B cell (primary cell): ENCODE results near the gene BPIFA3. TPM values are rescaled to one million over a fixed set of nuclear protein-coding genes. Genes with fewer than 3 reads are reported as not detected.

Source experiments
- ATAC-seq: fragments of 200-7000 bp; cut with Tn5 transposase; one replicate; pipeline ENCODE4 v1.10.0; 2021; ENCODE audit warnings: low read depth, mild to moderate bottlenecking, moderate number of reproducible peaks, moderate library complexity
- CTCF ChIA-PET: fragments of 350-600 bp; sonication (Branson Sonifier 250); formaldehyde crosslinking; loops from one replicate; lab custom pipeline; 2021; ENCODE audit warnings: antibody characterized with exemption, inconsistent platforms; lab: Charles Lee
- POLR2A ChIA-PET: fragments of 350-600 bp; sonication (Branson Sonifier 250); formaldehyde crosslinking; loops from one replicate; lab custom pipeline; 2021; ENCODE audit warnings: antibody characterized with exemption; lab: Charles Lee
- DNase-seq: peaks from one replicate; pipeline ENCODE4 v3.0.0; 2013
- H2AFZ ChIP-seq: 2 replicates; pipeline ENCODE4 v1.6.1; 2012; ENCODE audit warnings: mild to moderate bottlenecking, low read depth, low read length; ENCODE audit not compliant: insufficient read depth, poor library complexity, severe bottlenecking
- H3K27ac ChIP-seq, 2 donors: 1 replicate in 1 of 2; 2 replicates in 1 of 2; pipeline ENCODE4 v1.5.1; 2012 to 2013; ENCODE audit warnings: low read length in 2 of 2, mild to moderate bottlenecking in 2 of 2, moderate library complexity in 1 of 2
- H3K27me3 ChIP-seq, 4 experiments: fragments of 200-600 bp in 1 of 4; sonication (generic) in 1 of 4; replicated peaks in 1 of 4; 1 replicate in 2 of 4; 2 replicates in 2 of 4; pipeline versions ENCODE4 v1.6.1 to v1.7.0; 2013 to 2016; ENCODE audit warnings: low read length in 3 of 4, mild to moderate bottlenecking in 2 of 4, mixed read lengths in 1 of 4, moderate library complexity in 1 of 4; ENCODE audit not compliant: insufficient read depth in 4 of 4, control insufficient read depth in 3 of 4; ENCODE audit errors: control extremely low read depth in 1 of 4
- H3K36me3 ChIP-seq, 2 experiments: replicated peaks in 1 of 2; 1 replicate in 1 of 2; 2 replicates in 1 of 2; pipeline versions ENCODE4 v1.6.1 to v1.7.1; 2013; ENCODE audit warnings: low read length in 1 of 2; ENCODE audit not compliant: insufficient read depth in 2 of 2, control insufficient read depth in 1 of 2; ENCODE audit errors: control extremely low read depth in 1 of 2, extremely low read depth in 1 of 2
- H3K4me1 ChIP-seq, 2 donors: fragments of 200-600 bp in 1 of 2; sonication (generic) in 1 of 2; 1 replicate in 1 of 2; 2 replicates in 1 of 2; pipeline versions ENCODE4 v1.5.1 to v1.6.1; 2013 to 2017; ENCODE audit warnings: low read length in 2 of 2; ENCODE audit not compliant: control insufficient read depth in 2 of 2, insufficient read depth in 2 of 2
- H3K4me2 ChIP-seq: replicated peaks from 2 replicates; pipeline ENCODE3; 2012; ENCODE audit warnings: mild to moderate bottlenecking, low read depth, low read length; ENCODE audit not compliant: poor library complexity, severe bottlenecking
- H3K4me3 ChIP-seq, 5 experiments: fragments of 200-600 bp in 1 of 5; sonication (generic) in 1 of 5; 1 replicate in 3 of 5; 2 replicates in 2 of 5; pipeline versions ENCODE4 v1.5.1 to v1.7.0; 2011 to 2016; ENCODE audit warnings: low read length in 4 of 5, mild to moderate bottlenecking in 4 of 5, low read depth in 2 of 5, control low read depth in 1 of 5, moderate library complexity in 1 of 5; ENCODE audit not compliant: insufficient read depth in 1 of 5; ENCODE audit errors: control extremely low read depth in 1 of 5, extremely low read depth in 1 of 5
- H3K79me2 ChIP-seq: fragments of 200-600 bp; sonication (generic); one replicate; pipeline ENCODE4 v1.6.0; 2016; ENCODE audit warnings: low read length; ENCODE audit not compliant: control insufficient read depth, insufficient read depth
- H3K9ac ChIP-seq: fragments of 200-600 bp; sonication (generic); 2 replicates; pipeline ENCODE4 v1.6.1; 2017; ENCODE audit warnings: mild to moderate bottlenecking, low read length, moderate library complexity
- H3K9me3 ChIP-seq, 3 donors: one replicate each; pipeline versions ENCODE4 v1.6.1 to v1.7.1; 2013; ENCODE audit warnings: low read length in 2 of 3; ENCODE audit not compliant: control insufficient read depth in 2 of 3, insufficient read depth in 1 of 3; ENCODE audit errors: control extremely low read depth in 1 of 3
- H4K20me1 ChIP-seq: 2 replicates; pipeline ENCODE4 v1.6.0; 2012; ENCODE audit warnings: mild to moderate bottlenecking, low read length; ENCODE audit not compliant: insufficient read depth, control insufficient read depth, poor library complexity, severe bottlenecking
- H3K27ac Mint-ChIP-seq: one replicate; pipeline ENCODE4 v1.8.0; 2021; ENCODE audit warnings: mixed read lengths
- H3K27me3 Mint-ChIP-seq: one replicate; pipeline ENCODE4 v1.8.0; 2021; ENCODE audit warnings: mixed read lengths
- H3K4me1 Mint-ChIP-seq: one replicate; pipeline ENCODE4 v1.8.0; 2021; ENCODE audit warnings: mixed read lengths
- H3K4me3 Mint-ChIP-seq: one replicate; pipeline ENCODE4 v1.8.0; 2021; ENCODE audit warnings: mixed read lengths
- H3K9me3 Mint-ChIP-seq: one replicate; pipeline ENCODE4 v1.8.0; 2022; ENCODE audit warnings: mixed read lengths; ENCODE audit not compliant: insufficient read depth
- EZH2 ChIP-seq: IDR thresholded peaks from 2 replicates; pipeline ENCODE4 v1.6.1; 2012; ENCODE audit warnings: borderline replicate concordance, low read depth, mild to moderate bottlenecking, moderate library complexity, low read length; ENCODE audit not compliant: insufficient read depth, poor library complexity, severe bottlenecking
- WGBS: methylation state at CpG from one replicate; pipeline ENCODE4 v1.1.5; 2013; ENCODE audit warnings: missing lambda C conversion rate; ENCODE audit not compliant: insufficient coverage; 5-methylcytosine and 5-hydroxymethylcytosine counted together
- intact Hi-C: fragments of 100-400 bp; cut with micrococcal nuclease; formaldehyde crosslinking; loops from one replicate; pipeline ENCODE4 v1.10.0; 2022
- polyA plus RNA-seq: library from polyadenylated mRNA; depleted of rRNA; stranded (reverse); fragments of >200 nt; gene quantifications from 2 replicates; pipeline ENCODE4 v1.2.3, GENCODE V29; 2012
- total RNA-seq, 2 donors: library from RNA; stranded (reverse); fragments of 120-200 nt in 1 of 2; gene quantifications; 1 replicate in 1 of 2; 2 replicates in 1 of 2; pipeline versions ENCODE4 v1.2.3 to v1.2.4, GENCODE V29; 2013 to 2022
- TF ChIP-seq, protein P1 (sequence below): fragments of 200-600 bp; IDR thresholded peaks from one replicate; pipeline ENCODE4 v1.8.0; 2022; ENCODE audit warnings: antibody characterized with exemption, mild to moderate bottlenecking

BPIFA3 gene
- total and polyA plus RNA-seq, 2 donors (not counting 1 experiment from before 2014, with no cell fraction given), result not detected

- no peaks in the 10 kb centered on the region for H4K20me1 ChIP-seq
- ChIA-PET CTCF (no interaction called here), POLR2A (no interaction called here)
- TF ChIP-seq EZH2, result no peak
- TF ChIP-seq, protein P1, sequence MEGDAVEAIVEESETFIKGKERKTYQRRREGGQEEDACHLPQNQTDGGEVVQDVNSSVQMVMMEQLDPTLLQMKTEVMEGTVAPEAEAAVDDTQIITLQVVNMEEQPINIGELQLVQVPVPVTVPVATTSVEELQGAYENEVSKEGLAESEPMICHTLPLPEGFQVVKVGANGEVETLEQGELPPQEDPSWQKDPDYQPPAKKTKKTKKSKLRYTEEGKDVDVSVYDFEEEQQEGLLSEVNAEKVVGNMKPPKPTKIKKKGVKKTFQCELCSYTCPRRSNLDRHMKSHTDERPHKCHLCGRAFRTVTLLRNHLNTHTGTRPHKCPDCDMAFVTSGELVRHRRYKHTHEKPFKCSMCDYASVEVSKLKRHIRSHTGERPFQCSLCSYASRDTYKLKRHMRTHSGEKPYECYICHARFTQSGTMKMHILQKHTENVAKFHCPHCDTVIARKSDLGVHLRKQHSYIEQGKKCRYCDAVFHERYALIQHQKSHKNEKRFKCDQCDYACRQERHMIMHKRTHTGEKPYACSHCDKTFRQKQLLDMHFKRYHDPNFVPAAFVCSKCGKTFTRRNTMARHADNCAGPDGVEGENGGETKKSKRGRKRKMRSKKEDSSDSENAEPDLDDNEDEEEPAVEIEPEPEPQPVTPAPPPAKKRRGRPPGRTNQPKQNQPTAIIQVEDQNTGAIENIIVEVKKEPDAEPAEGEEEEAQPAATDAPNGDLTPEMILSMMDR, result no peak
- H3K9me3 ChIP-seq, result peaks cover 0 to 9% (median 0%) of the 10 kb centered on the region in 3 donors
- intact Hi-C loops, result no loop called here
- H3K4me1 ChIP-seq, result no peaks in the 10 kb centered on the region
- DNase-seq (no peak), ATAC-seq (no peak)
- Mint-ChIP-seq H3K4me1 (no peaks in the 10 kb centered on the region), H3K27me3 (peaks cover under 1% of the 10 kb centered on the region), H3K9me3 (no peaks in the 10 kb centered on the region), H3K27ac (no peak overlapping the region), H3K4me3 (no peak overlapping the region)
- H3K36me3 ChIP-seq, result no peaks in the 10 kb centered on the region
- H2AFZ ChIP-seq, result no peak overlapping the region
- H3K27ac ChIP-seq, result no peak overlapping the region
- no peak overlapping the region for H3K9ac ChIP-seq
- 88% methylated on average over 6 of the region's 9 CpGs for WGBS
- no peaks in the 10 kb centered on the region for H3K79me2 ChIP-seq
- H3K27me3 ChIP-seq, result no peaks in the 10 kb centered on the region
- no peak overlapping the region for H3K4me2 ChIP-seq
- no peak overlapping the region for H3K4me3 ChIP-seq
Measured at GRCh38 chr20:33177866-33178265, 39.3 kb upstream of the BPIFA3 start.

- Histone ChIP-seq H3K36me3 (no peaks in the 10 kb centered on the region), H3K27me3 (peaks cover 0 to 4% (median 0%) of the 10 kb centered on the region in 4 experiments), H3K4me3 (no peak overlapping the region), H4K20me1 (no peaks in the 10 kb centered on the region), H3K4me2 (no peak overlapping the region), H3K9ac (no peak overlapping the region), H3K27ac (no peak overlapping the region), H3K9me3 (peaks cover 0 to 15% (median 9%) of the 10 kb centered on the region in 3 donors), H3K79me2 (no peaks in the 10 kb centered on the region), H2AFZ (no peak overlapping the region), H3K4me1 (no peaks in the 10 kb centered on the region)
- WGBS, result 88% methylated on average over 6 of the region's 6 CpGs
- DNase-seq (no peak), ATAC-seq (no peak)
- H3K4me3 Mint-ChIP-seq, result no peak overlapping the region
- intact Hi-C loops, result no loop called here
- POLR2A ChIA-PET, result no interaction called here
- no peak overlapping the region for H3K27ac Mint-ChIP-seq
- H3K4me1 Mint-ChIP-seq, result no peaks in the 10 kb centered on the region
- CTCF ChIA-PET, result no interaction called here
- H3K27me3 Mint-ChIP-seq, result peaks cover 6% of the 10 kb centered on the region
- H3K9me3 Mint-ChIP-seq, result peaks cover 6% of the 10 kb centered on the region
- TF ChIP-seq EZH2, result no peak
- TF ChIP-seq, protein P1, result no peak
Measured at GRCh38 chr20:33178726-33179125, 38.4 kb upstream of the BPIFA3 start.
